Measurements from ENCODE around the gene SETX.

- TF ChIP-seq CTCF (IDR thresholded peaks at IDR 0.05) (no peak), POLR2AphosphoS5 (IDR thresholded peaks at IDR 0.05) (no peak), POLR2A (IDR thresholded peaks at IDR 0.05) (no peak)
These were observed 3.9 kb downstream of the SETX start for GRCh38 chr9:132350861-132351315.

Measured in breast epithelium (tissue), 3 donors.